Measurements from ENCODE around the gene AVL9.
"Not testable (repeated sequence)": the region's sequence is repeated elsewhere in the genome, so short reads cannot be mapped to it uniquely, and the experiment has no call there.

The AVL9 gene

DNA sequence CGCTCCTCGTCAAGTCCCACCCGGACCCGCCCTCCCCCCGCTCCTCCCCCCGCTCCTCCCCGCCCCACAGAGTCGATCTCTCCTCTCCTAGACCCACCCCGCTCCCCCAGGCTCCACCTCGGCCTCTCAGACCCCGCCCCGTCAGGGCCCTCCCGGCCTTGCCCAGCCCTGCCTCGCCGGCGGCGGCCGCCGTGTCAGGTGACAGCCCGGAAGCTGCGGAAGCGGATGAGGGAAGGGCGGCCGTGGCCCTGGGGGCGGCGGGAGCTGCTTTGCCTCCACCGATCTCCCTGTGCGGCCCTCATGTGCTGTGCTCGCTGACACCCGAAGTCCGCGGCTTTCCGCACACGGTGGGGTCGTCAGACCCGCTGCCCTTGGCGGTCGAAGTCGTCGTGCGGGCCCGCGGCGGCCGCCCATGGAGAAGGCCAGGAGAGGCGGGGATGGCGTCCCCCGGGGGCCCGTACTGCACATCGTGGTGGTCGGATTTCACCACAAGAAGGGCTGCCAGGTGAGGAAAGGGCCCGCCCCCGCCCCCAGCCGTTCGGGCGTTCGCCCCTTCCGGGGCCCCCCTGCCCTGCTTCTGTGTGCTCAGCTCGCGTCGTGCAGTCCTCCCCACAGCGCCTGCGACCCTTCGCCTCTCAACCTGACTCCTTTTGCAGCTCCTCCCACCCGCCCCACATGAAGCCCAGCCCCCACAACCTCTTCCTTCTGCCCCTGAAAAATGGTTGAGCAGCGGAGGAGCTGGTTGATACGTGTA, at the start of gene AVL9:
Gene AVL9 (plus strand): TSS at position 192 of the 754 bp plus-strand sequence. CDS start 221 bp downstream, at position 413.
- peak; percentile 98 to 99 for DNase-seq

DNA sequence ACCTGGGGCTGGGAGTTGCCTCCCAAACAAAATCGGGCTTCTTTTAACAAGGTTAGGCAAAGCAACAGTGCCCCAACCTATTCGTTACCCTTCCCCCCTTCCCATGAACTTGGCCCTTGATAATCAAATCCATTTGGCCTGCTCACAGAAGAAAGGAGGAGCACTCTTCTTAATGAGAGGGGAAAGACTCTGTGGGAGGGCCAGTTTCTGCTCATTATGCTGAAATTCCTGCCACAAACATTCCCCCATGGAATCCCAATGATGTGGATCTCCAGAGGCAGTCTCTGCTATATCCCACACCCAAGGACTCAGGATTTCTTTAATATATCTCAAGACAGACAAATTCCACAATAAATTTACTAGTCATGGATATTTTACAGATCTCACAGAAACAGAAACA, 48.1 kb upstream of the AVL9 start:
- no peak for DNase-seq

- DNase-seq: no peak
These were observed 41.8 kb upstream of the AVL9 start for GRCh38 chr7:32453341-32454011.

DNA sequence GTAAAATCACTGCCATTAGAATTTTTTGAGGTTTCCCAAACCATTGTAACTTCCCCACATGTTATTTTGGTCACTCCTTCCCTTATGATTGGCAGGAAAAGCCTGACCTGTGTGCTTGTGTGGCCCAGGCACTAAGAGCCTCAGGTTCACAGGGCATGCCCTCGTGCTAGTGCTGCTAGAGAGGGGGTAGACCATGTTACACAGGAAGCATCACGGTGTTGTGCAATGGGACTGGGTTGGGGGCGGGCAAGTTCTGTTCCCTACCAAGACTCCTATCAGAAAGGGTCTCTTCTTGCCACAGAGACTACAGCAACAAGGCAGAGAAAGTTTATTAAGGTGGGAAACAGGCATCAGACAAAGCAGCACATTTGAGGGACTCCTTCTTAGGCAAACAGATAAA, 37.3 kb upstream of the AVL9 start:
- DNase-seq: no peak

DNA sequence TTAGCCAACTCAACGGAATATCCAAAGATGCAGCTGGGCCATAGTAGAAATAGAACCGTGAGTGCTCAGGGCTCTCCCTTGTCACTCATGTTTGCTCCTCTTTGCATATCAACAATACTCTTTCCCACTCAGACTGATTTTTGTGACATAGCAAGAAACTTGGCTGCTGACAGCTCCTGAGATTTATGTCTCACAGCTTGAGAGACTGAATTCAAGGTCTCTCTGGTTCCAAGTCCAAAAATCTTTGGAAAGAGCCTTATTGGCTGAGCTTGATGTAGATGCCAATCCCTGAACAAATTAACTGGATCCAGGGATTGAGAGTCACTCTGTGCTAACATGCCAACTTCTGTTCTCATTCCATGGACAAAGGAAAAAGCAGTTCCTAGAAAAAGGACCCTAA, 35.5 kb upstream of the AVL9 start:
- DNase-seq: no peak

DNA sequence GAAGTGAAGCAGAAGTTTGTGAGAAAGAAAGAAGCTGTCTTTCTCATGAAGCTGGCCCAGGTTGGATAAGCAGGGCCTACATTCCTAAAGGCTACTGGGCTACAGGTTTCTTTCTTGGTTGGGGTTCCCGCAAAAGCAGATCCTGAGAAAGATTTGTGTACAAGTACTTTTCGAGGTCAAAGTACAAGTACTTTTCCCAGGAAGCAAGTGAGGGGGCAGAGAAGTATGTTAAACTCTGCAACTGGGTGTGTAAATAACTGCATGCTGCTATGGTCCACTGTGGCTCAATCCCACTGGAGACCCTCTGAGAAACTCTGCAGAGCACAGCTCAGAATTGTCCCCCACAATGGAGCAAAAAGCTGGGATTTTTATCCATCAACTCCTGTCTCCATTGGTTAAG, 33.8 kb upstream of the AVL9 start:
- DNase-seq: no peak

DNA sequence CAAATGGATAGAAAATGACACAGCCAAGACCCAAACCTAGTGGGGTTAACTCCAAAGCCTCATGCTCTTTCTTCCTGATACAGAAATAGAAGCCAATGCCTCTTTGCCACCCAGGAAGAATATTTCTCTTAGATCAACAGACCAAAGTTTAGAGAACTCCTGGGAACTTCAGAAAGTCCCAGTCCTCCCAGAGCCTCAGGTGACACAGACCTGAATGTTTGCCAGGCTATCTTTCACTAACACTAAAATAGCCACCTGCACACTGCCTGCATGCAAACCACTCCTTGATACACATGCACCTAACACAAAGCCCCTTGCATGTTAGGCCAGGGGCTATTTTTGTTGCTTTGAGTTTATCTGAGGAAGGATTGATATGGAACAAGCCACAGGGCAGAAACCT, 32.8 kb upstream of the AVL9 start:
- DNase-seq: no peak

GRCh38 chr7:32462977-32463376, 32.3 kb upstream of the AVL9 start:
- no peak for DNase-seq

DNA sequence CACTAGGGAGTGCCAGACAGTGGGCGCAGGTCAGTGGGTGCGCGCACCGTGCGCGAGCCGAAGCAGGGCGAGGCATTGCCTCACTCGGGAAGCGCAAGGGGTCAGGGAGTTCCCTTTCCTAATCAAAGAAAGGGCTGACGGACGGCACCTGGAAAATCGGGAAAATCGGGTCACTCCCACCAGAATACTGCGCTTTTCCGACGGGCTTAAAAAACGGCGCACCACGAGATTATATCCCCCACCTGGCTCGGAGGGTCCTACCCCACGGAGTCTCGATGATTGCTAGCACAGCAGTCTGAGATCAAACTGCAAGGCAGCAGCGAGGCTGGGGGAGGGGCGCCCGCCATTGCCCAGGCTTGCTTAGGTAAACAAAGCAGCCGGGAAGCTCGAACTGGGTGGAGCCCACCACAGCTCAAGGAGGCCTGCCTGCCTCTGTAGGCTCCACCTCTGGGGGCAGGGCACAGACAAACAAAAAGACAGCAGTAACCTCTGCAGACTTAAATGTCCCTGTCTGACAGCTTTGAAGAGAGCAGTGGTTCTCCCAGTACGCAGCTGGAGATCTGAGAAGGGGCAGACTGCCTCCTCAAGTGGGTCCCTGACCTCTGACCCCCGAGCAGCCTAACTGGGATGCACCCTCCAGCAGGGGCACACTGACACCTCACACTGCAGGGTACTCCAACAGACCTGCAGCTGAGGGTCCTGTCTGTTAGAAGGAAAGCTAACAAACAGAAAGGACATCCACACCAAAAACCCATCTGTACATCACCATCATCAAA, 30.5 kb upstream of the AVL9 start:
- not testable (repeated sequence) for DNase-seq

- not testable (repeated sequence) for DNase-seq
These were observed 25.3 kb upstream of the AVL9 start for GRCh38 chr7:32470004-32470403.

DNA sequence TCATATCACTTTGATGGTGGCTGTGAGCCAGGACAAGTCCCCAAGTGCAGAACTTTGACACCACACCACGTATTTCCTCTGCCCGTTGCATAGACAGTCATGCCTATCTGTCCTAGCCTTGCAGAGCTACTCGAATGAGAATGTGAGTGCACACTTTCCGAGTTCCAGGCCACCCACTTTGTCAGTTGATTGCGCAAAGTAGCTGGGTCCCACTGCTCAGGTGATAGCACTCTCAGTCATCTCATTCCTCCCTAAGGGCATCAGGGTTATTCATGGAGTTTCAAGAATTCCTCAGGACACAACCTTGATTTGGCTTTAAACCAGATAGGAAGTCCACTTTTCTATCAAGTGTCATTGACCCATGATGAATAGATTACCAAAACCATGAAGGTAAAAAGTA, 24.4 kb upstream of the AVL9 start:
- no peak for DNase-seq

DNA sequence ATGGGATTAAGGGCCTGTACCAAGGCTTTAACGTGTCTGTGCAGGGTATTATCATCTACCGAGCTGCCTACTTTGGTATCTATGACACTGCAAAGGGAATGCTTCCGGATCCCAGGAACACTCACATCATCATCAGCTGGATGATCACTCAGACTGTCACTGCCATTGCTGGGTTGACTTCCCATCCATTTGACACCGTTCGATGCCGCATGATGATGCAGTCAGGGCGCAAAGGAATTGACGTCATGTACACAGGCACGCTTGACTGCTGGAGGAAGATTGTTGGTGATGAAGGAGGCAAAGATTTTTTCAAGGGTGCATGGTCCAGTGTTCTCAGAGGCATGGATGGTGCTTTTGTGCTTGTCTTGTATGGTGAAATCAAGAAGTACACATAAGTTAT, 23.3 kb upstream of the AVL9 start:
- no peak for DNase-seq

DNA sequence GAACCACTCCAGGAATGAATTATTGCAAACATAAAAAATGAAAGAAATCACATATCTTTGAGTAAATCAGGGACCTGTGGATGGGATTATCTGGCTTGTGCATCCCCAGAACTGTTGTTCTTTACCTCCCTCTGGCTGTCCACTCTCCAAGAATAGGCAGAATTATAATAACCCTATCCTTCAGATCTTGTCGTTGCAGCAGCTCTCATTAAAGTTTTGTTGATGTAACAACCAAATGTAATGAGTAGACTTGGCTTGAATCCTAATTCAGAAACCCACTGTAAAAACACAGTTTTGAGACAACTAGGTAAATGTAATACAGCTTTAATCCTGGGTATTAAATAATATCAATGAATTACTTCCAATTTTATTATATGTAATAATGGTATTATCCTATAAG, 21.3 kb upstream of the AVL9 start:
- no peak for DNase-seq

- no peak for DNase-seq
These were observed 18.3 kb upstream of the AVL9 start for GRCh38 chr7:32476816-32477648.

DNA sequence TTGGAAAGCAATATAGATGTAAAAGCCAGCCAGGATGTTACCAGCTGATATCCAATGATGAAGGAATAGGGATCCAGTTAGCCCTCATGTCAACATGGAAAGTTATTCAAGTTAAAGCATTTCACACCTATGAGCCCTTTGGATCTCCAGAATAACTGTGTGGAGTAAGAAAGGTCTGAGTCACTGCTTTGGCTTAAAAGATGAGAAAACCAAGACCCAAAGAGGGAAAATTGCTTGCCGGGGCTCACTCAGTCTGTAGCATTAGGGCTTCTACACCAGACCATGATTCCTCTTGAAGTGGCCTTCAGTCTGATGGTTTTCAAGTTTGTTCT, 17.7 kb upstream of the AVL9 start:
- no peak for DNase-seq

GRCh38 chr7:32479574-32480200, 15.6 kb upstream of the AVL9 start:
- DNase-seq: peak in 1 of 2 donors; percentile 31

DNA sequence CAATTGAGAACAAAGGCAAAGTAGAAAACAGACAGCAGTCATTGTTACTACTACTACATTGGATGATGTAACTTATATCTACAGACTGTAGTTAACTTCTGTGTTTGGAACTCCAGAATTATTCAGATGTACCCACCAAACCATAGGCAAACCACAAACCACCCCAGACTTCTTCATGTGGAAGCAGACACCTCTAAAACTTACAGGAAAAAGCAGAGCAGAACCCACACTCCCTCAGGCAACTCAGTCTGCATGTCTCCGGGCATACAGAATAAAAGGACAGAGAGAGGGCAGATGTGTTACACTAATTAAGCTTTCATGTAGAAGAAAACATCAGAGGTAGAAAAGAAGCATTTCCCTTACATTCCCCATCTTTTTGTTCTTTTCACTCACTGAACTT, 14.1 kb upstream of the AVL9 start:
- no peak for DNase-seq

- no peak for DNase-seq
These were observed 13.4 kb upstream of the AVL9 start for GRCh38 chr7:32481921-32482320.

DNA sequence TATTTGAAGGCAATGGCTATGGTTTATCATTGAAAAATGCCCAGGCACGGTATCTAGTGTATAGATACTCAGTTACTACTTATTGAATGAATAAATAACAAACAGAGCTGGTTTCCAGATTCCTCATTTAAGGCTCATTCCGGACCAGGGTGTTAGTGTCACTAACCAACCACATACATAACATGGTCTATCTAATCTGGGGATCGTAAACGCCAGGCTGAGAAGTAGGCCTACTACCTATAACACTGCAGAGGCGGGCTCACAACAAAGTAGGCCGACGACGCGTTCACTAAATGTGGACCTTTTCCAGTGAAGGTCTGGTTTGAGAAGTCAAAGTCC, 5.5 kb upstream of the AVL9 start:
- DNase-seq: no peak

- peak; percentile 88 to 93 for DNase-seq
These were observed 5.0 kb upstream of the AVL9 start, which contains the start of gene LSM5 for GRCh38 chr7:32490127-32490796. LSM5 (minus strand) TSS chr7:32490380; CDS start chr7:32490365, 15 bp downstream.

DNA sequence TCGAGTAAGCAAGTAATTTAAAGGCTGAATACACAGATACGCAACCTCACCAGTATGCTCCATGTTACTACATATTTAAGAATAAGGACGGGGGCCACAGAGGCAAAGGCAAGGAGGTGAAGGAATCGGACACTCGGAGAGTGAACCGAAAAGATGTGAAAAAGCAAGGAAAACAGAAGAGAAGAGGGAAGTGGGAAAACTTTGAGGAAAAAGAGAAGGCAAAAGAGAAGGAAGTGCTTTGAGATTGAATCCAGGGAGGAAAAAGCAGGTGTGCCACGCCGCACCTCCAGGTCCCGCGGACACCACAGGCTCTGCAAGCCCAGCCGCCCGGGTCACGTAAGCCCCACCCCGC, 367 bp upstream of the AVL9 start:
- DNase-seq: no peak
